Fibroblast of lung (primary cell): ENCODE measurements around the gene SHISA9.

Source experiments
- CTCF ChIP-seq, 2 donors: IDR thresholded peaks in 1 of 2; conservative IDR thresholded peaks in 1 of 2; 1 replicate in 1 of 2; 2 replicates in 1 of 2; pipeline ENCODE4 v1.5.1; 2011 to 2012; ENCODE audit warnings: low read length in 2 of 2, control low read depth in 1 of 2, inconsistent platforms in 1 of 2, low read depth in 1 of 2, mild to moderate bottlenecking in 1 of 2
- EZH2 ChIP-seq: IDR thresholded peaks from 2 replicates; pipeline ENCODE4 v1.5.1; 2012; ENCODE audit warnings: low read length, control low read depth, mild to moderate bottlenecking; ENCODE audit errors: missing control alignments

- no peak for TF ChIP-seq CTCF (conservative IDR thresholded peaks at IDR 0.05 in 1 of 2, IDR thresholded peaks at IDR 0.05 in 1 of 2; ENCODE audit: low read depth in 1 of 2, low read length in 2 of 2)
- TF ChIP-seq EZH2, result no peak
Observed at GRCh38 chr16:12976496-12976895, 75.1 kb downstream of the SHISA9 start.
